Measurements from ENCODE around the gene SLC16A8. TPM values are rescaled to one million over a fixed set of nuclear protein-coding genes. Genes with fewer than 3 reads are reported as not detected.
A peak's percentile ranks its signal among the peaks of the same experiment; 100 is the strongest.
"Not testable (repeated sequence)": the region's sequence is repeated elsewhere in the genome, so short reads cannot be mapped to it uniquely, and the experiment has no call there.

The SLC16A8 gene
- total RNA-seq, 1 donor from 2014 or later = not detected

GRCh38 chr22:38038426-38038825 is 45.6 kb downstream of the SLC16A8 start:
- TF ChIP-seq, protein P1, sequence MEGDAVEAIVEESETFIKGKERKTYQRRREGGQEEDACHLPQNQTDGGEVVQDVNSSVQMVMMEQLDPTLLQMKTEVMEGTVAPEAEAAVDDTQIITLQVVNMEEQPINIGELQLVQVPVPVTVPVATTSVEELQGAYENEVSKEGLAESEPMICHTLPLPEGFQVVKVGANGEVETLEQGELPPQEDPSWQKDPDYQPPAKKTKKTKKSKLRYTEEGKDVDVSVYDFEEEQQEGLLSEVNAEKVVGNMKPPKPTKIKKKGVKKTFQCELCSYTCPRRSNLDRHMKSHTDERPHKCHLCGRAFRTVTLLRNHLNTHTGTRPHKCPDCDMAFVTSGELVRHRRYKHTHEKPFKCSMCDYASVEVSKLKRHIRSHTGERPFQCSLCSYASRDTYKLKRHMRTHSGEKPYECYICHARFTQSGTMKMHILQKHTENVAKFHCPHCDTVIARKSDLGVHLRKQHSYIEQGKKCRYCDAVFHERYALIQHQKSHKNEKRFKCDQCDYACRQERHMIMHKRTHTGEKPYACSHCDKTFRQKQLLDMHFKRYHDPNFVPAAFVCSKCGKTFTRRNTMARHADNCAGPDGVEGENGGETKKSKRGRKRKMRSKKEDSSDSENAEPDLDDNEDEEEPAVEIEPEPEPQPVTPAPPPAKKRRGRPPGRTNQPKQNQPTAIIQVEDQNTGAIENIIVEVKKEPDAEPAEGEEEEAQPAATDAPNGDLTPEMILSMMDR (IDR thresholded peaks at IDR 0.05; ENCODE audit: partially characterized antibody, unreplicated experiment) = no peak
- Mint-ChIP-seq H3K36me3 (ENCODE audit: unreplicated experiment) (no peaks in the 10 kb centered on the region), H3K9me3 (ENCODE audit: unreplicated experiment) (peaks cover 7% of the 10 kb centered on the region), H3K27me3 (ENCODE audit: unreplicated experiment) (peaks cover 12% of the 10 kb centered on the region), H3K4me1 (ENCODE audit: low read depth, unreplicated experiment) (no peaks in the 10 kb centered on the region), H3K4me3 (ENCODE audit: unreplicated experiment) (no peak overlapping the region), H3K27ac (ENCODE audit: unreplicated experiment) (no peak overlapping the region)
- DNase-seq = no peak

GRCh38 chr22:38037367-38038150 is 46.4 kb downstream of the SLC16A8 start:
- peaks cover 12% of the 10 kb centered on the region for H3K27me3 Mint-ChIP-seq (ENCODE audit: unreplicated experiment)
- DNase-seq; H3K4me1 Mint-ChIP-seq (ENCODE audit: low read depth, unreplicated experiment); H3K4me3 Mint-ChIP-seq (ENCODE audit: unreplicated experiment); H3K27ac Mint-ChIP-seq (ENCODE audit: unreplicated experiment); H3K36me3 Mint-ChIP-seq (ENCODE audit: unreplicated experiment); H3K9me3 Mint-ChIP-seq (ENCODE audit: unreplicated experiment): not testable (repeated sequence)

DNA sequence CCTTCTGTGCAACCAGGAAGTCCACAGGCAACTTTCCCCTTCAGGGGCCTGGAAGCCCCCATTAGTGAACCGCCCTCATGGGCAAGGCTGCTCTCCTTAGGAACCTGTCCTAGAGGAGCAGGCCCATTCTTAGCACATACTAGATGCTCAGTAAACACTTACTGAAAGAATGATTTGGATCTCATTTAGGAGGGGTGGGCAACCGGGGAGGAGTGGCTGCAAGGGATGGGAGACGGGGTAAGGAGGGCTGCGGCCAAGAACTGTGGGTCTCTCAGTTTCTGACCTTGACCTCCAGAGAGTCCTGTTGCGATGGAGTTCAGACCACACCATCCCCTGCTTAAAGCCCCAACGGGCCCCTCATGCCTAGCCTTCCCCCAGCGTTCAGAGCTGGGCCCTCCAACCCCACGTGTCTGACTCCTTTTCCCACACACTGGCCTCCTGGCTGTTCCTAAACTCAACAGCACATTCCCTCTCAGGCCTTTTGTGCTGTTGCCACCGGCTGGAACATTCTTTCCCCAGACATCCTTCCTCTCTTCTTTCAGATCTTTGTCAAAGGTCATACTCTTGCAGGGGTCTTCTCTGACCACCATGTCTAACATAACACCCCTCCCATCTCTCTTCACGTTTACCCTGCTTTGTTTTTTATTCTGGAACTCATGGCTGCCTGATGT is 47.5 kb downstream of the SLC16A8 start:
- no peak for DNase-seq
- Mint-ChIP-seq H3K36me3 (ENCODE audit: unreplicated experiment) (no peaks in the 10 kb centered on the region), H3K27me3 (ENCODE audit: unreplicated experiment) (peaks cover 11% of the 10 kb centered on the region), H3K4me1 (ENCODE audit: low read depth, unreplicated experiment) (no peaks in the 10 kb centered on the region), H3K9me3 (ENCODE audit: unreplicated experiment) (peaks cover 6% of the 10 kb centered on the region), H3K4me3 (ENCODE audit: unreplicated experiment) (no peak overlapping the region), H3K27ac (ENCODE audit: unreplicated experiment) (no peak overlapping the region)
- TF ChIP-seq, protein P1 (IDR thresholded peaks at IDR 0.05; ENCODE audit: partially characterized antibody, unreplicated experiment) = no peak

GRCh38 chr22:38035530-38035885 is 48.5 kb downstream of the SLC16A8 start:
- no peak for DNase-seq
- no peak overlapping the region for H3K27ac Mint-ChIP-seq (ENCODE audit: unreplicated experiment)
- peaks cover 4% of the 10 kb centered on the region for H3K9me3 Mint-ChIP-seq (ENCODE audit: unreplicated experiment)
- peaks cover 5% of the 10 kb centered on the region for H3K4me1 Mint-ChIP-seq (ENCODE audit: low read depth, unreplicated experiment)
- H3K4me3 Mint-ChIP-seq (ENCODE audit: unreplicated experiment) = peak overlapping the region; percentile 39
- TF ChIP-seq, protein P1 (IDR thresholded peaks at IDR 0.05; ENCODE audit: partially characterized antibody, unreplicated experiment) = no peak
- no peaks in the 10 kb centered on the region for H3K36me3 Mint-ChIP-seq (ENCODE audit: unreplicated experiment)
- peaks cover 9% of the 10 kb centered on the region for H3K27me3 Mint-ChIP-seq (ENCODE audit: unreplicated experiment)

- DNase-seq = no peak
- Mint-ChIP-seq H3K27me3 (ENCODE audit: unreplicated experiment) (peaks cover 9% of the 10 kb centered on the region), H3K4me1 (ENCODE audit: low read depth, unreplicated experiment) (peaks cover 5% of the 10 kb centered on the region), H3K36me3 (ENCODE audit: unreplicated experiment) (no peaks in the 10 kb centered on the region), H3K27ac (ENCODE audit: unreplicated experiment) (no peak overlapping the region), H3K4me3 (ENCODE audit: unreplicated experiment) (peak overlapping the region; percentile 39), H3K9me3 (ENCODE audit: unreplicated experiment) (peaks cover 4% of the 10 kb centered on the region)
- TF ChIP-seq, protein P1 (IDR thresholded peaks at IDR 0.05; ENCODE audit: partially characterized antibody, unreplicated experiment) = no peak
These were observed 49.0 kb downstream of the SLC16A8 start for GRCh38 chr22:38034884-38035529.

All from glutamatergic neuron (in vitro differentiated cells).